Kidney (tissue), 14 donors: ENCODE results near the gene ZNF385C. TPM values are rescaled to one million over a fixed set of nuclear protein-coding genes. Genes with fewer than 3 reads are reported as not detected.

ENCODE experiments used
- DNase-seq, 5 donors: peaks; one replicate each; pipeline ENCODE4 v3.0.0-alpha.2; 2013 to 2020
- FAIRE-seq: peaks from 2 replicates; lab custom pipeline; 2012; peaks lifted over from hg19 to GRCh38; lab: Jason Lieb, UNC
- H3K27ac ChIP-seq, 2 donors: one replicate each; pipeline ENCODE4 v1.7.0; 2013; ENCODE audit warnings: low read depth in 2 of 2, low read length in 2 of 2, inconsistent platforms in 1 of 2
- H3K27me3 ChIP-seq: one replicate; pipeline ENCODE4 v1.7.1; 2013; ENCODE audit warnings: low read length, inconsistent platforms; ENCODE audit not compliant: control insufficient read depth, insufficient read depth
- H3K36me3 ChIP-seq, 3 donors: one replicate each; pipeline versions ENCODE4 v1.7.0 to v1.7.1; 2013; ENCODE audit warnings: low read length in 3 of 3, control low read depth in 1 of 3, inconsistent platforms in 1 of 3; ENCODE audit not compliant: insufficient read depth in 3 of 3, control insufficient read depth in 2 of 3
- H3K4me1 ChIP-seq, 3 donors: one replicate each; pipeline versions ENCODE4 v1.7.0 to v1.7.1; 2013; ENCODE audit warnings: low read length in 3 of 3, inconsistent platforms in 1 of 3, low read depth in 1 of 3; ENCODE audit not compliant: control insufficient read depth in 2 of 3, insufficient read depth in 2 of 3
- H3K4me3 ChIP-seq, 3 donors: one replicate each; pipeline versions ENCODE4 v1.7.0 to v1.8.1; 2013; ENCODE audit warnings: low read length in 3 of 3, control low read depth in 1 of 3, inconsistent platforms in 1 of 3
- H3K9ac ChIP-seq, 3 donors: one replicate each; pipeline versions ENCODE4 v1.7.0 to v1.7.1; 2013; ENCODE audit warnings: low read length in 3 of 3, control low read depth in 1 of 3, inconsistent platforms in 1 of 3
- H3K9me3 ChIP-seq, 3 donors: one replicate each; pipeline versions ENCODE4 v1.7.0 to v1.7.1; 2013; ENCODE audit warnings: low read length in 3 of 3, control low read depth in 1 of 3, inconsistent platforms in 1 of 3; ENCODE audit not compliant: control insufficient read depth in 2 of 3, insufficient read depth in 1 of 3
- intact Hi-C: fragments of 100-400 bp; cut with DNase I; formaldehyde crosslinking; loops from one replicate; pipeline ENCODE4 v1.11.1; 2022
- polyA plus RNA-seq: library from polyadenylated mRNA; stranded (reverse); fragments of 350-450 nt; fragmentation: Illumina TruSeq; extraction: RNeasy Lipid Tissue Mini Kit (QIAGEN cat#74804); gene quantifications from one replicate; pipeline ENCODE4 v1.2.3, GENCODE V29; 2014; ENCODE audit warnings: low read depth, low replicate concordance; ENCODE audit not compliant: insufficient read depth
- total RNA-seq: library from RNA; stranded (reverse); fragmentation: NEBNext Ultra II Directional; extraction: Animal tissue kit (Norgen Biotek cat#: 25700); gene quantifications from one replicate; pipeline ENCODE4 v1.2.1, GENCODE V29; 2021
- TF ChIP-seq, protein P1 (sequence below): IDR thresholded peaks from 3 replicates; pipeline ENCODE4 v1.5.1; 2012; ENCODE audit warnings: mild to moderate bottlenecking, moderate library complexity, borderline replicate concordance; ENCODE audit not compliant: insufficient read depth; ENCODE audit errors: extremely low read depth
- donor health status: control.
- donor health status: control.
- donor health status: control.
- donor health status: control.
- donor health status: control.
- donor health status: DM: yes; HTN: yes; CAD: no.
- donor health status: Normal renal cell carcinoma (clear cell type).

ZNF385C gene
- total and polyA plus RNA-seq, 2 donors from 2014 or later, result 1.1 to 1.2 TPM

GRCh38 chr17:42087736-42088705 lies 10.3 kb downstream of the ZNF385C start:
- DNase-seq (no peak), FAIRE-seq (no peak)
- H3K9ac ChIP-seq, result no peak overlapping the region
- no peaks in the 10 kb centered on the region for H3K27me3 ChIP-seq
- TF ChIP-seq, protein P1, sequence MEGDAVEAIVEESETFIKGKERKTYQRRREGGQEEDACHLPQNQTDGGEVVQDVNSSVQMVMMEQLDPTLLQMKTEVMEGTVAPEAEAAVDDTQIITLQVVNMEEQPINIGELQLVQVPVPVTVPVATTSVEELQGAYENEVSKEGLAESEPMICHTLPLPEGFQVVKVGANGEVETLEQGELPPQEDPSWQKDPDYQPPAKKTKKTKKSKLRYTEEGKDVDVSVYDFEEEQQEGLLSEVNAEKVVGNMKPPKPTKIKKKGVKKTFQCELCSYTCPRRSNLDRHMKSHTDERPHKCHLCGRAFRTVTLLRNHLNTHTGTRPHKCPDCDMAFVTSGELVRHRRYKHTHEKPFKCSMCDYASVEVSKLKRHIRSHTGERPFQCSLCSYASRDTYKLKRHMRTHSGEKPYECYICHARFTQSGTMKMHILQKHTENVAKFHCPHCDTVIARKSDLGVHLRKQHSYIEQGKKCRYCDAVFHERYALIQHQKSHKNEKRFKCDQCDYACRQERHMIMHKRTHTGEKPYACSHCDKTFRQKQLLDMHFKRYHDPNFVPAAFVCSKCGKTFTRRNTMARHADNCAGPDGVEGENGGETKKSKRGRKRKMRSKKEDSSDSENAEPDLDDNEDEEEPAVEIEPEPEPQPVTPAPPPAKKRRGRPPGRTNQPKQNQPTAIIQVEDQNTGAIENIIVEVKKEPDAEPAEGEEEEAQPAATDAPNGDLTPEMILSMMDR, result no peak
- H3K27ac ChIP-seq, result no peak overlapping the region
- no peaks in the 10 kb centered on the region for H3K9me3 ChIP-seq
- intact Hi-C loops, result no loop called here
- H3K36me3 ChIP-seq, result no peaks in the 10 kb centered on the region
- no peak overlapping the region for H3K4me3 ChIP-seq
- H3K4me1 ChIP-seq, result no peaks in the 10 kb centered on the region

DNA sequence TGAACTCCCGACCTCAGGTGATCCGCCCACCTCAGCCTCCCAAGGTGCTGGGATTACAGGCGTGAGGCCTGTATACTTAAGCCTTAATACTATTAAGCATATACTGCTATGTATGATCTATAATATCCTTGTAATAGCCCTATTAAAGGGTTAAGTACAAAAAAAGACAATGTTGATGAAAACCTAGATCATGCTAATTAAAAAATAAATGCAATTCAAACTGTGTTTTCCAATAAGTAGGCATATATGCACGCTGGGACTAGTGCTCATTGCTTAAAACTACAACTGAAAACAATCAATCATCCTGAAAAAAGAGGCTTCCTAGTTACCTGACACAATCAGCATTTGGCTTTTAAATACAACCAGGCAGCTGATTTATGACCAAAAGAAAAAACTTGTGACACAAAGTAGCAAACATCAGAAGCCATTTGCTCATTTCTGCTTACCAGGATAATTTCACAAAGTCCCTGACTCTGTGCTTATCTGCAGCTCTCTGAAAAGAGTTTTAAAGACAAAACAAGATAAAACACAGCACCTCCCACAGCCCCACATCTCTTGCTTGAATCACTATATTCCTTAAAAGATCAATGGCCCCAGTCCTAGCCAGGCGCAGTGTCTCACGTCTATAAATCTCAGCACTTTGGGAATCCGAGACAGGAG lies 11.1 kb downstream of the ZNF385C start:
- Histone ChIP-seq H3K27ac (no peak overlapping the region), H3K27me3 (no peaks in the 10 kb centered on the region), H3K4me1 (no peaks in the 10 kb centered on the region), H3K9me3 (no peaks in the 10 kb centered on the region), H3K9ac (no peak overlapping the region), H3K4me3 (no peak overlapping the region), H3K36me3 (no peaks in the 10 kb centered on the region)
- no peak for FAIRE-seq
- TF ChIP-seq, protein P1, result no peak
- intact Hi-C loops, result no loop called here
- DNase-seq, result no peak

GRCh38 chr17:42081516-42082129 lies 16.6 kb downstream of the ZNF385C start:
- H3K9me3 ChIP-seq, result no peaks in the 10 kb centered on the region
- FAIRE-seq (no peak), DNase-seq (no peak)
- H3K9ac ChIP-seq, result no peak overlapping the region
- TF ChIP-seq, protein P1, result no peak
- no peaks in the 10 kb centered on the region for H3K36me3 ChIP-seq
- no peak overlapping the region for H3K4me3 ChIP-seq
- H3K4me1 ChIP-seq, result no peaks in the 10 kb centered on the region
- H3K27me3 ChIP-seq, result no peaks in the 10 kb centered on the region
- intact Hi-C loops, result no loop called here
- H3K27ac ChIP-seq, result no peak overlapping the region
